Body of pancreas (tissue), 4 donors: ENCODE data around the gene HOTAIR.

Source experiments
- POLR2A ChIP-seq, 3 donors: fragments of 450-650 bp; IDR thresholded peaks; one replicate each; pipeline ENCODE4 v1.6.1; 2016; ENCODE audit warnings: antibody characterized with exemption in 3 of 3, mild to moderate bottlenecking in 2 of 3
- TF ChIP-seq, protein P1 (sequence below), 7 experiments: fragments of 450-650 bp in 4 of 7; fragments of 200-600 bp in 3 of 7; sonication (generic) in 3 of 7; IDR thresholded peaks; one replicate each; pipeline ENCODE4 v1.5.1; 2016 to 2019; ENCODE audit warnings: antibody characterized with exemption in 7 of 7

DNA sequence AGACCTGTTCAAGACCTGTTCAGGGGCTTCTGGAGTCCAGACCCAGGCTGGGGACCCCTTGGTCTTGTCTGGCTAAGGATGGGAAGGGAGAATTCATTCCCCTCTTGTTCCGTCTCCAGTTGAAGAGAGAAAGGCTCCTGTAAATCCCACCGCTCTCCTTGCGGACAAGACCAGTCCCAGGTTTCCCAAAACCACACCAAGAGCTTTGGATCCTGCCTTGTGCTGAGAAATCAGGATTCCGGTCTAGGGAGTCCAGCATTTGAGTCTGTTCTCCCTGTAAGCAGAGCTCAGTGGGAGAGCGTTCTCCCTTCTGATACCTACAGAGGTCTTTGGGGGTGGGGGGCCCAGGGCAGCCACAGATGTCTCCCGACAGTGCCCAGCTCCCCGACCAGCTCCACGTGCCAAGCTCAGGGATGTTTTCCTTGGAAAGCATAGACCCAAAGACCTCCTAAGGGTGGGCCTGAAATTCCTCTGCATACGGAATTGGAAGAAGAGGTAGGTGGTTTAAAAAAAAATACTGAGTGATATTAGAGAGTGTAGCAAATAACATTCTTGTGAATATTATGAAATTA is 34.2 kb downstream of the HOTAIR start:
- TF ChIP-seq POLR2A (IDR thresholded peaks at IDR 0.05), result no peak
- TF ChIP-seq, protein P1, sequence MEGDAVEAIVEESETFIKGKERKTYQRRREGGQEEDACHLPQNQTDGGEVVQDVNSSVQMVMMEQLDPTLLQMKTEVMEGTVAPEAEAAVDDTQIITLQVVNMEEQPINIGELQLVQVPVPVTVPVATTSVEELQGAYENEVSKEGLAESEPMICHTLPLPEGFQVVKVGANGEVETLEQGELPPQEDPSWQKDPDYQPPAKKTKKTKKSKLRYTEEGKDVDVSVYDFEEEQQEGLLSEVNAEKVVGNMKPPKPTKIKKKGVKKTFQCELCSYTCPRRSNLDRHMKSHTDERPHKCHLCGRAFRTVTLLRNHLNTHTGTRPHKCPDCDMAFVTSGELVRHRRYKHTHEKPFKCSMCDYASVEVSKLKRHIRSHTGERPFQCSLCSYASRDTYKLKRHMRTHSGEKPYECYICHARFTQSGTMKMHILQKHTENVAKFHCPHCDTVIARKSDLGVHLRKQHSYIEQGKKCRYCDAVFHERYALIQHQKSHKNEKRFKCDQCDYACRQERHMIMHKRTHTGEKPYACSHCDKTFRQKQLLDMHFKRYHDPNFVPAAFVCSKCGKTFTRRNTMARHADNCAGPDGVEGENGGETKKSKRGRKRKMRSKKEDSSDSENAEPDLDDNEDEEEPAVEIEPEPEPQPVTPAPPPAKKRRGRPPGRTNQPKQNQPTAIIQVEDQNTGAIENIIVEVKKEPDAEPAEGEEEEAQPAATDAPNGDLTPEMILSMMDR (IDR thresholded peaks at IDR 0.05), result no peak
